GM19372 (cell line): ENCODE results near the gene SGIP1.

Experiments used
- ATAC-seq: cut with Tn5 transposase; IDR thresholded peaks from one replicate; pipeline ENCODE4 v1.9.1; 2021; ENCODE audit warnings: mild to moderate bottlenecking, low read depth, moderate library complexity; ENCODE audit not compliant: unreplicated experiment

SGIP1 gene, protein sequence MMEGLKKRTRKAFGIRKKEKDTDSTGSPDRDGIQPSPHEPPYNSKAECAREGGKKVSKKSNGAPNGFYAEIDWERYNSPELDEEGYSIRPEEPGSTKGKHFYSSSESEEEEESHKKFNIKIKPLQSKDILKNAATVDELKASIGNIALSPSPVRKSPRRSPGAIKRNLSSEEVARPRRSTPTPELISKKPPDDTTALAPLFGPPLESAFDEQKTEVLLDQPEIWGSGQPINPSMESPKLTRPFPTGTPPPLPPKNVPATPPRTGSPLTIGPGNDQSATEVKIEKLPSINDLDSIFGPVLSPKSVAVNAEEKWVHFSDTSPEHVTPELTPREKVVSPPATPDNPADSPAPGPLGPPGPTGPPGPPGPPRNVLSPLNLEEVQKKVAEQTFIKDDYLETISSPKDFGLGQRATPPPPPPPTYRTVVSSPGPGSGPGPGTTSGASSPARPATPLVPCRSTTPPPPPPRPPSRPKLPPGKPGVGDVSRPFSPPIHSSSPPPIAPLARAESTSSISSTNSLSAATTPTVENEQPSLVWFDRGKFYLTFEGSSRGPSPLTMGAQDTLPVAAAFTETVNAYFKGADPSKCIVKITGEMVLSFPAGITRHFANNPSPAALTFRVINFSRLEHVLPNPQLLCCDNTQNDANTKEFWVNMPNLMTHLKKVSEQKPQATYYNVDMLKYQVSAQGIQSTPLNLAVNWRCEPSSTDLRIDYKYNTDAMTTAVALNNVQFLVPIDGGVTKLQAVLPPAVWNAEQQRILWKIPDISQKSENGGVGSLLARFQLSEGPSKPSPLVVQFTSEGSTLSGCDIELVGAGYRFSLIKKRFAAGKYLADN

DNA sequence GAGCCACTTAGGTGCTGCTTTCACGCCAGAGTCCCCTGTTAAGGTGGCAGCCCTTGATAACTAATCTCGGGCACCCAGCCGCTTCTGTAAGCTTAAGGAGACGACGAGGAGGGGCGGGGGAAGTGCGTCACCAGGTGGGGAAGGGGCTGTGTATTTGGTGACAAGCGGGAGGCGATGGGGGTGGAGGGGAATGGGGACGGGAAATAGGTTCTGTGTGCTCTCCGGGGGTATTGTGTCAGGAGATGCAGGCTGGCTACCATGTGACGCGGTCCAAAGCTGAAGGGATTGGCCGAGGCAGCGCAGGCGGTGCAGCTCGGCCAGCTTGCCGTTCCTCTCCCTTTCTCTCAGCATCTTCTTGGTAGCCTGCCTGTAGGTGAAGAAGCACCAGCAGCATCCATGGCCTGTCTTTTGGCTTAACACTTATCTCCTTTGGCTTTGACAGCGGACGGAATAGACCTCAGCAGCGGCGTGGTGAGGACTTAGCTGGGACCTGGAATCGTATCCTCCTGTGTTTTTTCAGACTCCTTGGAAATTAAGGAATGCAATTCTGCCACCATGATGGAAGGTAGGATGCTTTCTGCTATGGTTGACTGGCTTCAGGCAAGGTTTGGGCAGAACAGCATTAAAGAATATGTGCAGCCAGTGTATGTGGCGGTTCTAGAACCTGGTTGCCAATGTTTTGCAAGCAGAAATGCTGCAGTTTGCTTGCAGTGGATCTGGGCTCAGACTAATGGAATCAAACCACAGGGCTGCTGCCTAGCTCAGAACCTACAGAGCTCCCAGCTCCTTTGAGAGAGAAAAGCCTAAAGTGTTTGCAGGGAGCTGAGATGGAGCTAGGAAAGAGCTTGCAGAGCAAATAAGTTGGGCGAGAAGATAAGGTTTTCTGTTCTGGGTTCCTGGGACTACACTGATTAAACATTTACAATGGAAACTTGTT lies at the start of gene SGIP1:
TSS of gene SGIP1 (plus strand) at position 350 of the 937 bp plus-strand sequence. CDS start at position 556, 206 bp downstream.
- ATAC-seq, result no peak

DNA sequence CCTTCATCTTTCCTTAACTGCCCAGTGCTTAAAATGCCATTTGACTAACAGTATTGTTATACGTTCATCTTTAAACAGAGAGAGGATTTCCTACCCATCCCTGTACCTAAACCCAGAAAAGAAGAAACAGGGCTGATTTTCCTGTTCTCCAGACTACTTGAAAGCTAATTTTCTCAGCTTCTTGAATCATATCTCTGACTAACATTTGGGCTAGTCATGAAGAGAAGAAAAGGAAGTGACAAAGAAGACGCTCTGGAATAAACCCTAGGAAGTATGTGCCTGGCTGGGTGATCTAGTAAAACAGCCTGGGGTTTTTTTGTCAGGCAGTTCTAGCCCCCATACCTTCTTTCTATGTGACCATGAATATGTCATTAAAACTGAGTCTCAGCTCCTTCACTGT lies 44.8 kb upstream of the SGIP1 start:
- ATAC-seq, result no peak

DNA sequence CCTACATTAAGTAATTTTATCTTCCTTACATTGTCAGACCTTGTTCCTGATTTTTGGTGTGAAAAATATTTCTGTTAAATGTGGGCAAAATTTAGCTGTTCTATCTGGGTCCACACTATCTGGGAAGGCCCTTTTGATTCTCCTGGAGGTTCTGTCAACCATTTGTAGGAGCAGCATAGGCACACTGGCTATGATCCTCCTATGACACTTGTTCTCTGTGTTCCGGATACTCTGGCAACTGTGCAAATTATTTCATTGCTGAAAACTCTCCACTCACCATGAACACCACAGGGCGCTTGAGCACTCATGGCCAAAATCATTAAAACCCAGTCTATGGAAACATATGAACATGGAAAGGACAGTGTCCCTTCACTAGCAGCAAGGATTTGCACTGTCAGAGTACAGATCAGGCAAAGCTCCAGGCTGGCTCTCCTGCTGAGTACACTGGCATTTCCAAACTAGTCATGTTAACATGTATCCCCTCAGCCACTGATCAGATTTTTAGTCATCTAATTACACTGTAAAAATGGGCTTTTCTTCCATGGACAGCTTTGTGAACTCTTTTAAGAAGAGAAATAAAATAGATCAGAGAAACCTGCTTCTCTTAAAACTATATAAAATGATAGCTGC lies 43.9 kb upstream of the SGIP1 start:
- ATAC-seq, result no peak

DNA sequence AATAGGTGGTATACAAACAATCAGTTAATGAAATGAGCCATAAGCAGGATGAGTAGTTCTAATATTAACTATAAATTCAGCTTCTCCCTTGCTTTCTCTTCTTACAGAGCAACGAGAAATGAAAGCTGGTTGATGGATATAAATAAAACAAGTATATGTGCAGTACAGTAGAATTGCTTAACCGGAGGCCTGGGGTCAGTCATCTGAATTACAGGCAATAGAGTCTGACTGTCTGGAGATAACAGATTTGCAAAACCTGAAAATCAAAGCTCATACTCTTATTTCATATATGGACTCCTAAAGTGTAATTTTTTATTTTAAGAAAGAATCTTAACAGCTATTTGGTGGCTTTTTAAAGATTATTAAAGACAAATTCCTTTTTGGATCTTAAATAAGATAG lies 43.1 kb upstream of the SGIP1 start:
- ATAC-seq, result no peak

DNA sequence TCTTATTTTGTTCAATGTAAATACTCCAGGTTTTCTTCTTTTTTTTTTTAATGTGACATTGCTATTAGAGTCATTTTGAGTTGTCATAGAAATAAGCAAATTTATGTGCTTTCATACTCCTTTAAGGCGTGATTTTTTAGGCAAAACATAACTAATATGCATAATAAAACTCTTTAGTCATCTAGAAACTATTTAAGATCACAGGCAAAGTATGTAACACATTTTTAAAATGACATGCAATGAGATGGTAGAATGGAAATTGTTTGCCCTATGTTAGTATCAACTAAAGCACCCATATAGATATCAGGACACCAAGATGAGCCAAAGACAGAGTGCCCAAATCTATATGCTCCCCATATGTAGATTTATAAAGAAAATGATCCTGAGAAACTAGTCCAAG lies 41.5 kb upstream of the SGIP1 start:
- ATAC-seq, result no peak

DNA sequence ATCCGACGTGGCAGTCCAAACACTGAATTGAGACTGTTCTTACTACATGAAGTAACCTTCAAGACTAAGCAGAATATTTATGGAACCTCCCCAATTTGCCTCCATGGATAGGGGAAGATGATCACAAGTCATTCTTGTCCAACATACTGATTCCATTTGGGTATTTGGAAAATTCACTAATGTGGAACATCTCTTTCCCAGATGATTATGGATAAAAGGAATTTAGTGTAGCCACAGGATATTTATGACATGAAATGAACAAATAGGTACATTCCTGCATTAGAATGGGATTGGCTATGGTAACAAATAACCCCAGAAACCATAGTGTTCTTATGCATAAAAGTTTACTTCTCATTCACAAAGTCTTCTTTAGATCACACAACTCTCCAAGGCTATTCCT lies 40.2 kb upstream of the SGIP1 start:
- no peak for ATAC-seq

DNA sequence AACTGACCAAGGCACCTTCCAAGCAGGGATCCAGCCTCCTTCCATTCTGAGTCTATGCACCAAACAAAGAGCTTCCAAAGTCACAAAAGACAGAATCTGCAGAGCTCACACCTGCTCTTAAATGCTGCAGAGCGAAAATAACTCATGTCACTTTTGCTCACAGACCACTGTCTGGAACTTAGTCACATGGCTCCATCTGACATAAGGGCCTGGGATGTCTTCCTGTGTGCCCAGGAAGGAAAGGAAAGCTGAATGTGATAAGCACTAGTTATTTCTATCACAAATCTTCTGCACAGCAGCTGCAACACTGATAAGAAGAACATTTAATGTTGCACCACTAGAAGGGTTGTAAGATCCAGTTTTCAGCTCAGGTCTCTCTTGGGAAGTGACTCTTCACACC lies 39.5 kb upstream of the SGIP1 start:
- no peak for ATAC-seq

DNA sequence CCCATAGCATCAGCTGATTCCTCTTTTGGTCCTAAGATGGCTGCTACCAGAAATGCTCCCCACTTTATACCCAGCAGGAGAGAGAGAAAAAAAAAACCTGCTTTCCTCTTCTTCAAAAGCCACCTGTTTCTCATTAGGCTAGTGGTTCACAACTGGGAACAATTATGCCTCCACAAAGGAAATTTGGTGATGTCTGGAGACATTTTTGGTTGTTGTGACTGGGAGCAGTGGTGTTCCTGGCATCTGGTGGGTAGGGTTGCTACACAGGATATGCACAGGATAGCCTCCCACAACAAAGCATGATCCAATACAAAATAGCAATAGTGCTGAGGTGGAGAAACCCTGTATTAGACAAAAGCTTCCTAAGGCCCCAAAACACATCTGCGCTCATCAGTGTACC lies 38.5 kb upstream of the SGIP1 start:
- ATAC-seq, result no peak

DNA sequence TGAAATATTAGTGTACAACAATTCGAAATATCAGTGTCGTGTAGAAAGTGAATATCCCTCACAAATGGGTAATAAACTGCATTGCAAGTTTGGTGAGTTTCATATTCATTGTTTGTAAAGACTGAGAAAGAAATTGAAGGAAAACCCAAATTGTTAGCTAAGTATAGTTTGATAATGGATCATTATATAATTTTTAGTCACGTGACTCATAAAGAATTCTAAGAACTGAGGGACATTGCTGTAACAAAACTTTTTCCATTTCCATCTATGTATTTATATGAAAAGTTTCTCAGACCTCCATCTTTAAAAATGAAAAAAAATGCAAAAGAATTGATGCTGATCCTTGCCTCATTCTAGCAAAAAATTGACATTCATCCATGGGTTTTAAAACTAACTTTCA lies 36.0 kb upstream of the SGIP1 start:
- no peak for ATAC-seq

DNA sequence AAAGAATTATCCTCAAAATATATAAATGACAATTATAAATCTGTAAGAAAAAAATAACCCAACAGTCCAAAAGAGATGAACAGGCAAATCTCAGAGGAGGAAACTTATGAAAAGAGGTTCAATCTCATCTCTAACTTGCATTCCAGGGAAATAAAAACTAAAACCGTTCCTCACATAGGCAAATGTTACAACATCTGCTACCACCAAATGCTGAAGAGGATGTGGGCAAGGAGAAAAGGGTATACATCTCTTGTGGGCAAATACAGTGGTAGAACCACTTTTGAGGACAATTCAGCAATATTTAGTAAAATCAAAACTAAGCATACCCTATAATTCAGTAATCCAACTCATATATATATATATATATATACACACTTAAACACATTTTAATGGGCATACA lies 33.7 kb upstream of the SGIP1 start:
- no peak for ATAC-seq

DNA sequence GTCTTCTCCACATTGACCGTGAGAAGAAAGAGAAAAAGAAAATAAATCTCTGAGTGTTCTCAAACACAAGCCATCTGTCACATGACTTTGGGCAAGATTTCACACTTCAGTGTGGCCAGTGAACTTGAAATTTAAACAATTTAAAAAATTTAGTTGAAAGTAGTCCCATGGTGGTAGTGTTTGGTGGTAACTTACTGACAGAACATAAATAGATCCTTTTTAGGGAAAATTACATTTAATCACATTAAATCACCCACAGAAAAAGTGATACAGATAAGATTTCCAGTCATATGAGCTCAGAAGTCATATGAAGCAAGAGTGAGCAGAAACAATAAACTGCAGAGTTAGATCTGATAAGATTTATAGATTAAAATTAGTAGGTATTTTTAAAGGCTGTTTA lies 31.9 kb upstream of the SGIP1 start:
- ATAC-seq, result no peak

DNA sequence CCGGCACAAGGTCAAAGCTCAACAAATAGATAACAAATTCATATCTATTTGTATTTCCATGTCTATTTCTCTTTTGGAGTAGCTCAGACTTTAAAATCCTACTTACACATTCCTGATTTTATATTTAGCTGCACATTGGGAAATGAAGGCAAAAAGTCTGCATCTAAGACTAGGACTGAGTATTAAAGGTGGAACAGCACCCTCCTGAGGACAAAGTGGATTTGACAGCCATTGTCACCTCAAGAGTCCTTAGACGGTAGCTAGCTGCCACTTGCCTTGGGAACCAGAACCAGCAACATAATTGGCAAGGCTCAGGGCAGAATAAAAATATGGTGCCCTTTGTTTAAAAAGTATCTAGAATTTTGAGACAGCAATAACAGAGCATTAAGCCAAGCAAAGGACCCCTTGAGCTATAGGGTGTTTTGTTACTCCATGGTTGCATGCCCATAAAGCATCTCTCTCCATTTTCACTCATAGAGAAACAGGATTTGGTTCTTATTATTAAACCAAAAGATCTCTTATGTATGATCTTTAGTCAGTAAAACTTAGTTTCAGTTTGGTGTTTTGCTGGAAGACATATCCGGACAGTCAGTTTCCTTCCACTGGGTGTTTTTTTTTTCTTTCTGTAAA lies 30.0 kb upstream of the SGIP1 start:
- no peak for ATAC-seq

DNA sequence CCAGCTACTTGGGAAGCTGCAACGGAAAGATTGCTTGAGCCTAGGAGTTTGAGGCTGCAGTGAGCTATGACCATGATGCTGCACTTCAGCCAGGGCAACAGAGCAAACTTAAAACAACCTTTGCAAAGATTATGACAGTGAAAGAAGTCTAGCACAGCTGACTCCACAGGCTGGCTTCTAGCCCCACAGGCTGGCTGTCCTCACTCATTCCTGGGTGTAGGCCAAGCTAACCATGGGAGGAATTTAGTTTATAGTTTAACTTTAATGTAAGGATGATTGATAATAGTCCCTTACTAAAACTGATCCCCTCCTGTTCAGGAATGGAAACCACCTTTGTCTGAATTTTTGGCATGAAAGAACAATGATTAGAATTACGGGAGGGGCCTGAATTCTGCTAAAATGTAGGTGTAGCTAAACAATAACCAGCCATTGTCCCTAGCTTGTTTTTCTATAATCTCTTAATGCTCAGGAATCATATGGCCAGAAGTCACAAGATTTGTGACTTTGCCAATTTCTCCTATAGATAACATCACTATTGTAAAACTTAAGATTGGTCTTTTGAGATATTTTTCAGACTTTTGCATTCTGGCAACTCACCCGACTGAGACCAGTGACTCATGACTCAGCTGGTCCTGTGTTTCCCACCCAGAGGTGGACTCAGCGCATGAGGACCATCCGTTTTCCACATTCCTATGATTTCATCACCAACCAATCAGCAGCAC lies 28.1 kb upstream of the SGIP1 start:
- no peak for ATAC-seq

DNA sequence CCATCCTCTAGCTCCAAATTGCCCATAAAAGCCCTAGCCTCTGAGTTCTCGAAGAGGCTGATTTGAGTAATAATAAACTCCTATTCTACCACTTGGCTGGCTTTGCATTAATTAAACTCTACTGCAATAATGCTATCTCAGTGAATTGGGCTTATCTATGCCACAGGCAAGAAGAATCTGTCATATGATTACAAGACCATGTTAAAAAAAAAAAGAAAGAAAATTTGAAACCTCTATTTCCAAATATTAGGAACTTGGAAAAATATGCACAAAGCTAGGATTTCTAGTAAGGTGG lies 27.6 kb upstream of the SGIP1 start:
- ATAC-seq, result no peak

DNA sequence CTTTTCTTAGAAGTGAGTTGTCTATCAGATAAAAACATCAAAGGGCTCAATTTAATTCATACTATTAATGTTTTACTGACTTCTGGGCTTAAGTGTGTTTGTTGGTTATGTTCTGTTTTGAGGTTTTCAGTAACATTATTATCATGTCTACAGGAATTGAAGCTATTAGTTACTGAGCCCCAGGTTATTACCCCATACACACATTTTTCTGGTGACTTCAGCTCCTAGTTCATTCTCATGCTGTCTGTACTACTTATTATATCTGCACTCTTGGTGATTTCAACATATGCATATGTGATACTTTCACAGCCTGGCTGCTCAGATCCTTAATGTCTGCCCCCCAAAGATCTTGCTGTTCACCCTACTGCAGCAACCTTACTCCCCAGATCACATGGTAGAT lies 27.0 kb upstream of the SGIP1 start:
- ATAC-seq, result no peak

DNA sequence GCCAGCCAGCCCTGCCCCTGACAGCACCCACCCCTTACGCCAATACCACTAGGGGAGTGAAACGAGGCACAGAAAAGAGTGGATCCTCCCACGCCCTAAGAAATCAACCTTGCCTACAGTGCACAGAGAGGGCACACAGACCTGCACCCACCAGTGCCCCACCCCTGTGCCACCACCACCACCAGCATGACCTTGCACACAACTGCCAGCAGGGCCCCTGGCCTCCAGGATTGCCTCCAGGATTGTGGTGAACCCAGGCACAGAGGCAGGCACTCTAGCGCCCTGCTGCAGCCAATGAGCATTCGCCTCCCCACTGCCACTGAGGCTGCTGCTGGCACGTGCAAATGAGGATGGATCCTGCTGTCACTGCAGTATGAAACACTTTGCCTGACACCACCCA lies 23.5 kb upstream of the SGIP1 start:
- no peak for ATAC-seq

DNA sequence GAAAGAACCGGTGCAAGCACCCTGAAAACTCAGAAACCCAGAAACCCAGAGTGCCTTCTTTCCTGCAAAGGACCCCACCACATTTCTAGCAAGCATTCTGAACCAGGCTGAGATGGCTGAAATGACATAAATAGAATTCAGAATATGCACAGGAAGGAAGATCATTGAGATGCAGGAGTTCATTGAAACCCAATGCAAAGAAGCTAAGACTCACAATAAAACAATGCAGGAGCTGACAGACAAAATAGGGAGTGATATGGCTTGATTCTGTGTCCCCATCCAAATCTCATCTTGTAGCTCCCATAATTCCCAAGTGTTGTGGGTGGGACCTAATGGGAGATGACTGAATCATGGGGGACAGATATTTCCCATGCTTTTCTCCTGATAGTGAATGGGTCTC lies 22.8 kb upstream of the SGIP1 start:
- ATAC-seq, result no peak

DNA sequence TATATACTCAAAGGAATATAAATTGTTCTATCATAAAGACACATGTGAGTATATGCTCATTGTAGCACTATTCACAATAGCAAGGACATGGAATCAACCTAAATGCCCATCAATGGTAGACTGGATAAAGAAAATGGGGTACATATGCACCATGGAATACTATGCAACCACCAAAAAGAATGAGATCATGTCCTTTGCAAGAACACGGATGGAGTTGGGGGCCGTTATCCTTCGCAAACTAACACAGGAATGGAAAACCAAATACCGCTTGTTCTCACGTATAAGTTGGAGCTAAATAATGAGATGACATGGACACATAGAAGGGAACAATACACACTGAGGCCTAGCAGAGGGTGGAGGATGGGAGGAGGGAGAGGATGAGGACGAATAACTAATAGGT lies 16.0 kb upstream of the SGIP1 start:
- no peak for ATAC-seq

DNA sequence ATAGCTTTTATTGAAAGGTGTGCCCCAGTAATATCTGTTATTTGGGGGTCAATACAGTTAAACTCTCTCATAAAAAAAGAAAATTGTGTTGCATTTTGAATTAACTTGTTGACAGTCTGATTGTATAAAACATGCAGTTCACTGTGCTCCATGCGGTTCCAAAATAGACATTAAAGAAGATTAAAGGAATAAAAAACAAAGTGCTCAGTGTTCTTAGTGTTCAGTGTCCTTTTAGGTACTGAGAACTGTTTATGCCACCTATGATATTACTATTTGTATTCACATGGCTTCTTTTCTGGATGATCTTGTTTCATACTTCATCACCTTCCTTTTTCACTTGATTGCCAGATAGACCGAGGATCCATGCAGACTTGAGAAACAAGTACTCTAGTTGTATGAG lies 15.3 kb upstream of the SGIP1 start:
- ATAC-seq, result no peak
